WTC11 (cell line): ENCODE results near the gene KIF6.

ENCODE experiments used
- CREB1 ChIP-seq: sonication (generic); formaldehyde crosslinking; IDR thresholded peaks from 2 replicates; pipeline ENCODE4 v1.8.0; 2023; ENCODE audit warnings: mild to moderate bottlenecking, missing genetic modification reagents
- CTCF ChIP-seq: fragments of 200-600 bp; IDR thresholded peaks from 2 replicates; pipeline ENCODE4 v1.8.0; 2022; ENCODE audit warnings: antibody characterized with exemption
- MAX ChIP-seq: sonication (generic); formaldehyde crosslinking; IDR thresholded peaks from 2 replicates; pipeline ENCODE4 v1.8.0; 2022; ENCODE audit warnings: mild to moderate bottlenecking, missing genetic modification reagents
- MYBL2 ChIP-seq: sonication (generic); formaldehyde crosslinking; IDR thresholded peaks from 2 replicates; pipeline ENCODE4 v1.8.1; 2023; ENCODE audit warnings: mild to moderate bottlenecking, moderate library complexity, missing genetic modification reagents
- RELA ChIP-seq: sonication (generic); formaldehyde crosslinking; IDR thresholded peaks from 2 replicates; pipeline ENCODE4 v1.8.1; 2022; ENCODE audit warnings: missing genetic modification reagents, mild to moderate bottlenecking, borderline replicate concordance

DNA sequence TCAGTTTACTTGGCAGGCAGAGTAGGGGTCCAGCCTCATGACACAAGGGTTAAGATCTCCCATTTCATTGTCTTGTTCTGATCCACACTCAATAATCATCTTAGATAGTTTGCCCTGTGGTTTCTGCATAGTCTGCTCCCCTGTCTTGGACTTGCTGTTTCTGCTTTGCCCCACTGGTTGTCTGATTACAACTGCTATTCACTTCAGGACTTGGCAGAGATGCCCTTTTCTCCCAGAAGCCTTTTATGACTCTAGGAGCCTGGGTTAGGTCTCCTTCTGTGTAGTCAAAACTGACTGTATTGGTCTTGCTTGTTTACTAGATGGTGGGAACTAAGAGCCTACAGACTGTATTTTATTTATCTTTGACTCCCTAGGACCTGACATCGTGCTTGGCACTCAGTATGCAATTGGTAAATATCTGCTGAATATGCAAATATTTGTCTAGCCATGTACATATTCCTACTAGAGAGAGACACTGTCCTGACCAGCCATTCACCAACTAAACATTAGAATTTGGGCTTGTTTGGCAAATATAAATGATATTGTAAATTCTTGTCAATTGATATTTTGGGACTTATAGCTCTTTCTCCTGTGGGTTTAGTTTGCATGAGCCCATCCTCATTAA, 236.8 kb downstream of the KIF6 start:
- TF ChIP-seq MYBL2 (CRISPR knock-in tag) (no peak), MAX (CRISPR knock-in tag) (no peak), RELA (CRISPR knock-in tag) (no peak), CTCF (no peak), CREB1 (CRISPR knock-in tag) (no peak)
